Lower lobe of right lung (tissue), 2 donors: ENCODE results near the gene OSM. TPM values are rescaled to one million over a fixed set of nuclear protein-coding genes. Genes with fewer than 3 reads are reported as not detected.

ENCODE experiments used
- ATAC-seq, 2 donors: fragments of 200-7000 bp; cut with Tn5 transposase; one replicate each; pipeline ENCODE4 v1.9.1; 2020 to 2022; ENCODE audit warnings: mild to moderate bottlenecking in 2 of 2, moderate library complexity in 2 of 2
- DNase-seq: peaks from one replicate; pipeline ENCODE4 v3.0.0-alpha.2; 2020
- H3K27ac ChIP-seq: fragments of 200-600 bp; one replicate; pipeline ENCODE4 v1.8.0; 2022
- H3K27me3 ChIP-seq: fragments of 200-600 bp; one replicate; pipeline ENCODE4 v1.8.0; 2022; ENCODE audit warnings: low read depth
- H3K36me3 ChIP-seq: fragments of 200-600 bp; one replicate; pipeline ENCODE4 v1.8.0; 2022; ENCODE audit warnings: mild to moderate bottlenecking
- H3K4me1 ChIP-seq: fragments of 200-600 bp; one replicate; pipeline ENCODE4 v1.8.0; 2022
- H3K4me3 ChIP-seq: fragments of 200-600 bp; one replicate; pipeline ENCODE4 v1.8.0; 2022; ENCODE audit warnings: mild to moderate bottlenecking
- H3K9me3 ChIP-seq: fragments of 200-600 bp; one replicate; pipeline ENCODE4 v1.8.0; 2022
- intact Hi-C: fragments of 100-400 bp; cut with DNase I; formaldehyde crosslinking; loops from one replicate; pipeline ENCODE4 v1.11.0; 2022
- total RNA-seq: library from RNA; stranded (reverse); fragmentation: NEBNext Ultra II Directional; extraction: Animal tissue kit (Norgen Biotek cat#: 25700); gene quantifications from one replicate; pipeline ENCODE4 v1.2.1, GENCODE V29; 2021
- TF ChIP-seq, protein P1 (sequence below): fragments of 200-600 bp; IDR thresholded peaks from one replicate; pipeline ENCODE4 v1.8.0; 2022; ENCODE audit warnings: antibody characterized with exemption, mild to moderate bottlenecking
- donor health status: DM: no; HTN: yes; CAD: no; lungs with severe emphysema.

Gene OSM
- total RNA-seq, 1 donor from 2014 or later, result 1.1 TPM

GRCh38 chr22:30296324-30296723 lies 29.7 kb upstream of the OSM start:
- no peak for ATAC-seq
- intact Hi-C loops, result no loop called here
- peaks cover 91% of the 10 kb centered on the region for H3K36me3 ChIP-seq
- no peak overlapping the region for H3K4me3 ChIP-seq
- H3K27ac ChIP-seq, result peak overlapping the region; percentile 37
- peaks cover 55% of the 10 kb centered on the region for H3K4me1 ChIP-seq
- TF ChIP-seq, protein P1, sequence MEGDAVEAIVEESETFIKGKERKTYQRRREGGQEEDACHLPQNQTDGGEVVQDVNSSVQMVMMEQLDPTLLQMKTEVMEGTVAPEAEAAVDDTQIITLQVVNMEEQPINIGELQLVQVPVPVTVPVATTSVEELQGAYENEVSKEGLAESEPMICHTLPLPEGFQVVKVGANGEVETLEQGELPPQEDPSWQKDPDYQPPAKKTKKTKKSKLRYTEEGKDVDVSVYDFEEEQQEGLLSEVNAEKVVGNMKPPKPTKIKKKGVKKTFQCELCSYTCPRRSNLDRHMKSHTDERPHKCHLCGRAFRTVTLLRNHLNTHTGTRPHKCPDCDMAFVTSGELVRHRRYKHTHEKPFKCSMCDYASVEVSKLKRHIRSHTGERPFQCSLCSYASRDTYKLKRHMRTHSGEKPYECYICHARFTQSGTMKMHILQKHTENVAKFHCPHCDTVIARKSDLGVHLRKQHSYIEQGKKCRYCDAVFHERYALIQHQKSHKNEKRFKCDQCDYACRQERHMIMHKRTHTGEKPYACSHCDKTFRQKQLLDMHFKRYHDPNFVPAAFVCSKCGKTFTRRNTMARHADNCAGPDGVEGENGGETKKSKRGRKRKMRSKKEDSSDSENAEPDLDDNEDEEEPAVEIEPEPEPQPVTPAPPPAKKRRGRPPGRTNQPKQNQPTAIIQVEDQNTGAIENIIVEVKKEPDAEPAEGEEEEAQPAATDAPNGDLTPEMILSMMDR, result no peak
- no peaks in the 10 kb centered on the region for H3K27me3 ChIP-seq
- no peak for DNase-seq
- no peaks in the 10 kb centered on the region for H3K9me3 ChIP-seq

DNA sequence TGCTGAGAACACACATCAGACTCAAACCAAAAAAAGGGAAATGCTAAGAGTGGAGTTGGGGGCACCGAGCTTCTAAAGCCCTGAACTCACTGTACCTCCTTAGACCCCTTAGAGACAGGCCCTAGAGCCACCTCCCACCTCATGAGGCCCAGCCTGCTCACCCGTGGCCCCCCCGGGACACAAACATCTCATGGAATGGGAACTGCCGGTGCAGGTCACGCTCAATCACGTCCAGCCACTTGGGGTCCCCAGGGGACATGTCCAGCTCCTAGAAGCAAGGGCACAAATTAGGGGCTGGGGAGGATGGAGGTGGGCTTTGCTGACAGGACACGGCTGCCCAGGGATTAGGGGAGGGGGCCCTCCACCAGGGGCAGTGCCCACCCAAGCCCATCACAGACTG lies 28.9 kb upstream of the OSM start:
- Histone ChIP-seq H3K27me3 (no peaks in the 10 kb centered on the region), H3K36me3 (peaks cover 85% of the 10 kb centered on the region), H3K4me1 (peaks cover 55% of the 10 kb centered on the region), H3K27ac (no peak overlapping the region), H3K4me3 (no peak overlapping the region), H3K9me3 (no peaks in the 10 kb centered on the region)
- no peak for ATAC-seq
- TF ChIP-seq, protein P1, result no peak
- DNase-seq, result no peak
- intact Hi-C loops, result no loop called here

GRCh38 chr22:30294830-30295229 lies 28.2 kb upstream of the OSM start:
- Histone ChIP-seq H3K4me1 (peaks cover 55% of the 10 kb centered on the region), H3K27me3 (no peaks in the 10 kb centered on the region), H3K27ac (no peak overlapping the region), H3K4me3 (no peak overlapping the region), H3K36me3 (peaks cover 77% of the 10 kb centered on the region), H3K9me3 (no peaks in the 10 kb centered on the region)
- DNase-seq (no peak), ATAC-seq (no peak)
- TF ChIP-seq, protein P1, result no peak
- intact Hi-C loops, result no loop called here

DNA sequence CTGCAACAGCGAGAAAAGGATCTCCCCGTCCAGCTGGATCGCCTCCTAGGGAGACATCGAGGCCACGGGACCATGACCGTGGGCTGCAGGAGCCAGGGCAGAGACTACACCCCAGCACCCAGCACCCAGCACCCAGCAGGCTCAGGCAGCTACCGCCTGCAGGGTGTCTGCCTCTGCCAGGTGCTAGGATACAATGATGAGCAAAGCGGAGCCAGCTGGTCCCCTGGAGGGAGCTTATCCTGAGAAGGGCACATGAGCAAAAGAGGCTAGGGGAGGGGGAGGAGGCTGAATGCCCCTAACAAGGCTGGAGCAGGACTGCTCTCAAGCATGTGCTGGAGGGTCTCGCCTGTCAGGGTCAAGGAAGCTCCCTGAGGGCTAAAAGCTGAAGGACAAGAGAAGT lies 27.4 kb upstream of the OSM start:
- intact Hi-C loops, result no loop called here
- ATAC-seq (no peak), DNase-seq (no peak)
- H3K9me3 ChIP-seq, result no peaks in the 10 kb centered on the region
- H3K27me3 ChIP-seq, result no peaks in the 10 kb centered on the region
- H3K27ac ChIP-seq, result no peak overlapping the region
- H3K36me3 ChIP-seq, result peaks cover 70% of the 10 kb centered on the region
- TF ChIP-seq, protein P1, result no peak
- no peak overlapping the region for H3K4me3 ChIP-seq
- H3K4me1 ChIP-seq, result peaks cover 52% of the 10 kb centered on the region

DNA sequence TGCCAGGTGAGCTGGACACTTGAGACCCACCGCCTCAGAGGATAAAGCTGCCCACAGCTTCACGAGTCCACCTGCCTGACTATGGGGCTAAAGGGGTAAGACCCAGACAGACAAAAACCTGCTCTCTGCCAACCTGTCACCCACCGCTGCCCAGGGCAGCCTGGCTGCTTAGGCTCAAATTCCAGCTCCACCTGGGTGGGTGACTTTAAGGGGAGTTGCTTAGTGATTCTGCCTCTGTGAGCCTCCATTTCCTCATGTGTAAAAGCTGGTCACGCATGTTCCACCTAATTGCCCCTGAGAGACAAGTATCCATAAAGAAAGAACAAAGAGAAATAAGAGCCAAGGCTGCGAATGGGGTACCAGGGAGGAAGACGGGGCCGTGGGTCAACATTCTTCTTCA lies 26.4 kb upstream of the OSM start:
- Histone ChIP-seq H3K4me1 (peaks cover 50% of the 10 kb centered on the region), H3K27ac (peak overlapping the region; percentile 95), H3K27me3 (no peaks in the 10 kb centered on the region), H3K4me3 (no peak overlapping the region), H3K9me3 (no peaks in the 10 kb centered on the region), H3K36me3 (peaks cover 59% of the 10 kb centered on the region)
- DNase-seq, result no peak
- intact Hi-C loops, result no loop called here
- TF ChIP-seq, protein P1, result no peak
- no peak for ATAC-seq
